GM18858 (cell line): ENCODE measurements around the gene ZNF506.
"Not testable (repeated sequence)": the region's sequence is repeated elsewhere in the genome, so short reads cannot be mapped to it uniquely, and the experiment has no call there.

Source experiments
- ATAC-seq: cut with Tn5 transposase; IDR thresholded peaks from one replicate; pipeline ENCODE4 v1.9.1; 2021; ENCODE audit not compliant: unreplicated experiment

The ZNF506 gene

GRCh38 chr19:19746286-19747213, 75.0 kb downstream of the ZNF506 start:
- no peak for ATAC-seq

GRCh38 chr19:19745496-19746285, 75.9 kb downstream of the ZNF506 start:
- no peak for ATAC-seq

DNA sequence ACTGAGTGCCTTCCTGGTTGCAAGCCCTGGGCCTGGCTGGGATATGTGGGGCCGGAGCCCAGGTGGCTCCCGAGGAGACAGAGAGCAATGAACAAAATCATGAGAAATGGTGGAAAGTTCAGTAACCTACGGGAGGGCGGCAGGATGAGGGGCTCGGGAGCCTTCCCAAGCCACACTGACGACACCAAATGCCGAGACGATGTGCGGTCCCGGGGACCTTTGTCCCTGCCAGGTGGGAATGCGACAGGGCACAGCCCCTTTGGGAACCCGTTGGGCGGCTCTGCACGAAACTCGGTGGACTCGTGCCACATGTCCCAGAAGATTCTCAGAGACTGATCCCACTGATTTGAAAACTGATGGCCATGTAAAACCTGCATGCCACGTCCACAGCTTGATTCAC, 76.9 kb downstream of the ZNF506 start:
- no peak for ATAC-seq

GRCh38 chr19:19743921-19744320, 77.6 kb downstream of the ZNF506 start:
- ATAC-seq: not testable (repeated sequence)

DNA sequence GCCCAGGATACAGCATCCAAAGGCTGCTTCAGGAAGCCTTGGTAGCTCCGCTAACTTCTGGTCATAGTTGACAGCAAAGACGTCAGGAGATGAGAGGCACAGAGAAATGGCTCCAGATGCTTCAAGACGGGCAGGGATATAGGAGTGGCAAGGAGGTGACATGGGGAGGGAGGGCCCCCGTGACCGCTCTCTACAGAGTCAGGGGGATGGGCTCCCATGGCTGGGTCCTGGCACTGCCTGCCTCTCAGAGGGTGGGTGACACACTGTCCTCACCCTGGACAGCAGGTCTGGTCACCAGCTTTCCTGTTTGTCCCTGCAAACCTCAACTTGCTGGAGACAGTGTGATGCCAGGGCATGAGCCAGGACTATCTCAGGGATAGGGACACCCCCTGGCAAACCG, 78.4 kb downstream of the ZNF506 start:
- no peak for ATAC-seq

- no peak for ATAC-seq
Observed at GRCh38 chr19:19742773-19743172, 78.8 kb downstream of the ZNF506 start.
